ENCODE measurements around the gene PTH1R. TPM values are rescaled to one million over a fixed set of nuclear protein-coding genes. Genes with fewer than 3 reads are reported as not detected.

PTH1R gene
- total RNA-seq, 1 donor from 2014 or later, result 24.6 TPM

DNA sequence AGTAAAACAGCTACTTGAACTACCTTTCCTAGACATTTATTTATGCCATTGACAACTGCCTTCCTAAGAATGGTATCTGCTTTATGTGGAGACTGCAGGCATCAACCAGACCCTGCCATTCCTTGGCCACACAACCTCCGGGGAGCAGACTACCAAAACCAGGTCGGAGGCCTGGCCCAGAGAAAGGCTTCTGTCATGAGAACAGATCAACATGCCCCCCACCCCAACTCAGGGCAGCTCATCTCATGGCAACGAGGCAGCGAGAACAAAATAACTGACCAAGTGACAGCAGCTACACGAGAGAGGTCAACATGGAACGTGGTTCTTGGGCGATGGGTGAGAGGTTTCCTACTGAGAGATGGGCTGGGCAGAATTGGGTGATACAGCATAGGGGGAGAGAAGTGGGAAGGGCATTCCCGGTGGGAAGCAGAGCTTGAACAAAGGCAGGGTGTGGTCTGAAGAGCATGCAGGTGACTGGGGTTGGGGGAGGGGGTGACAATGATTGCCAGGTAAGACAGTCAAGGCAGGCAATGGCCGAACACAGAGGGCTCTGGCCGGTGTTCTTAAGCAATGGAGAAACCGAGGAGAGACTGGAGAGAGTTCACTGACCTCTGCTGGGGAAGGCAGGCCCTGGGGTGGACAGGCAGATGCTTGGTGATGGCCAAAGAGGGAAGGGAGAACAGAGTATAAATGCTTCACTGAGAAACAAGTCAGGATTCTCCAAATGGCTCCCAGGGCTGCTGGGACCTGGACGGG, 65.1 kb downstream of the PTH1R start:
- DNase-seq (ENCODE audit: low spot score), result no peak
- no peak for ATAC-seq

DNA sequence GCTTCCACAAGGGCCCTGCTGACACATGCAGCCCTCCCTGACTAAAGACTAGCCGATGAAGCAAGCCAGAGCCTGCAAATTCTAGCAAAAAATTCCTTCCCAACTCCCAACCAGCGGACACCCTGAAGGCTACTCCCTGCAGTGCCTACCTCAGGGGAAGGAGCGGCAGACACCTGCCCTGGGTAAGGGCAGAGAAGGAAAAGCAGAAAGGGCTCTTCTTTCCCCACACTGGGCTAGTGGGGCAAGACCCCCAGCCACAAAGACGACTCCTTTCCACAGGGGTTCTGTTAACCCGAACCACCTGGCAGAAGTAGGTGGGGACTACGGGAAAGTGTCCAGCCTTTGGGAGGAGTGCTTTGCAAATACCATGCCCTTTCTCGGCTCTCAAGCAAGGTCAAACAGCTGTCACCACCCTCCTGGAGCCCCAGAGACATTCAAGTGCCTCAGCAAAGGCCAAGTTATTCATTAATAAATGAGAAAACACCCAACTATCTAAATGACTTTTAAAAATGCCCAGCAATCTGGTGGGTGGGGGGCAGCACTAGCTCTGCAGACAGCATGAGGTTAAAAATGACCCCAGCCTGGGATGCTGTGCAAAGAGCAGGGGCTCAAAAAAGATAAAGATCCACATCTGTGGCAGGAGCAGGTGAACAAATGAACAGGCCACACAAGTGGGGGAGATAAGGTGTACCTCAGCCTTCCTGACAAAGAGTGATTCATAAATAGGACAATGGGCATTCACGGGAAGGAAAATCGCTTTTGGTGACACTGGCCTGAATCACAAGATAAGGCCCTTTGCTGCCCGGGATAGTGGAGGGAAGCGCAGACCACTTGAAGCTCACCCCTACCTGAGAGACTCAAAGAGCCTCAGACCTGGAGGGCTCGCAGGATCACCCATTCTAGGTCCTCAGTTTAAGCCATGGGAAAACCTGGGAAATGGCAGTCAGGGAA, 66.0 kb downstream of the PTH1R start:
- ATAC-seq (peak; percentile 49), DNase-seq (ENCODE audit: low spot score) (no peak)

DNA sequence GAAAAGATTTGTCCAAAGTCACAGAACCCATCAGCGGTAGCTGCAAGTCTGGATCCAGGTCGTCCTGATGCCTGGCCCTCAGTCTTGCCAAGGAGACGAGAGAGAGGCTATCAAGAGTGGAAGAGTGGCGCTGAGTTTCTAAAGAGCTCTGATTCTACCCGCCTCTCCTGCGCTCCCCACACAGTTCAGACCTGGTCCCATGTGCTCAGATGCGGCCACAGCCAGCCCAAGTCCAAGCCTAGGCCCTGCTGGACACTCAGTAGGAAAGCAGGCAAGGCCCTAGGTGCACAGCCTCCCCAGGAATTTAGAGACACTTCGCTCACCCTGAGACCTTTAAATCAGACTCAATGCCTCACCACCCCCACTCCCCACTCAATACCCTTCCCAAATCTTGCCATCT, 66.7 kb downstream of the PTH1R start:
- ATAC-seq (peak; percentile 6), DNase-seq (ENCODE audit: low spot score) (no peak)

DNA sequence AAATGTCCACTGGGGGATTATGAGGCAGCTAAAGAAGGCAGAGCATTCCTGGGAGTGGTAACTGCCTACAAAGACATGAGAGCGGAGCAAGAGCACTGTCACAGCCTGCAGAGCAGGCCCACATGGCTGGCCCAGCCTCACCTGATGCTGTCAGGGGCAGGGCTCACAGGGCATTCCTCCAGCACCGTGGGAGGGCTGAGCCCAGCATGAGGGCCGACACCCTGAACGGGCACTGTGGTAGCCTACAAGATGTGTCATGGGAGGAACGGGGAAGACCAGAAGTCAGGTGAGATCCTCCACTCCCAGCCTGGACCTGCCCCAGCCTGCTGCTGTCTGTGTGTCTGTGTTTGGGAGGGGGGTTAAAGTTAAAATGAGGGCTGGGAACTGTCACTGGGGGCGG, 68.9 kb downstream of the PTH1R start:
- no peak for DNase-seq (ENCODE audit: low spot score)
- no peak for ATAC-seq

DNA sequence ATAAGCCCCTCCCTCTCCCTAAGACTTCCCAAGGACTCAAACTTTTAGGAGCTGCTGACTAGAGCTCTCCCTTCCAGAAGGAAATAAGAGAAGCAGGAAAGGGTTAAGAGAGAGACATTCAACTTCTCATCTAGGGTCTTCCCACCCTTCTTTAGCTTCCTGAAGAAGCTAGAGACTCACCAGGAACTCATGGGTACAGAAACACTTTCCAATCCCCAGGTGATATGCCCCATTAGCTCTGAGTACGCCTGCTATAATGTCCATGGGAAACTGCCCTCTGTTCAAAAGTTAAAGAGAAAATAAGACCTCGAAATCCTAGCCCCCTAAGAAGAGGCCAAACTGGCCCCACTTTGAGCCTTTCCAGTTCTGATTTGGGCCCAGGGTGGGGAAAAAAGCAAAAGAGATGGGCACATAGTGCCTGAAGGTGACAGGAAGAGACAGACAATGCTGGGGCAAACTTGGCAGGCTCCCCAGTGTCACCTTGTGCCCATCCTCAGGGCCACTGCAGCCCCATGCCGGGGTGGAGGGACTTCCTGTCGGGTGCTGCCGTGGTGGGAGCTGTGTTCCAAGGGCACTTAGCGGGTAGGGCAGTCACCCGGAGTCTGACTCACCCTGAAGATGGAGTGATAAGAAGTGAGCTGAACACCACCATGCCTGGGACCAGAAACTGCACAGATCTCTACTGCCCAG, 69.5 kb downstream of the PTH1R start:
- ATAC-seq (no peak), DNase-seq (ENCODE audit: low spot score) (no peak)

DNA sequence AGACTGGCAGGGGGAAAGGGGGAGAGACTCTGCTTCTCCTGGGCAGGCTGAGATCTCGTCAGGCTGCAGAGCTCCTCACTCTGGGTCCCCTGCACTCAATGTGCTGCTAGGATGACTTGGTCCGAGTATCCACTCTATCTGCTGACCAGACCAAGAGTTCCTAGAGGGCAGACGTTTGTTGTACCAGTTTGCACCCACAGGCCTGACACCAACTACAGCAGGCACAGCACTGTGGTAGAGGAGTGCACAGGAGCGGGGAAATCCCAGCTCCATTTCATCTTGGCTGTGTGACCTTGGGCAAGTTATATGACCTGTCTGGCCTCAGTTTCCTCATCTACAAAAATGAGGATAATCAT, 70.0 kb downstream of the PTH1R start:
- no peak for ATAC-seq
- no peak for DNase-seq (ENCODE audit: low spot score)

DNA sequence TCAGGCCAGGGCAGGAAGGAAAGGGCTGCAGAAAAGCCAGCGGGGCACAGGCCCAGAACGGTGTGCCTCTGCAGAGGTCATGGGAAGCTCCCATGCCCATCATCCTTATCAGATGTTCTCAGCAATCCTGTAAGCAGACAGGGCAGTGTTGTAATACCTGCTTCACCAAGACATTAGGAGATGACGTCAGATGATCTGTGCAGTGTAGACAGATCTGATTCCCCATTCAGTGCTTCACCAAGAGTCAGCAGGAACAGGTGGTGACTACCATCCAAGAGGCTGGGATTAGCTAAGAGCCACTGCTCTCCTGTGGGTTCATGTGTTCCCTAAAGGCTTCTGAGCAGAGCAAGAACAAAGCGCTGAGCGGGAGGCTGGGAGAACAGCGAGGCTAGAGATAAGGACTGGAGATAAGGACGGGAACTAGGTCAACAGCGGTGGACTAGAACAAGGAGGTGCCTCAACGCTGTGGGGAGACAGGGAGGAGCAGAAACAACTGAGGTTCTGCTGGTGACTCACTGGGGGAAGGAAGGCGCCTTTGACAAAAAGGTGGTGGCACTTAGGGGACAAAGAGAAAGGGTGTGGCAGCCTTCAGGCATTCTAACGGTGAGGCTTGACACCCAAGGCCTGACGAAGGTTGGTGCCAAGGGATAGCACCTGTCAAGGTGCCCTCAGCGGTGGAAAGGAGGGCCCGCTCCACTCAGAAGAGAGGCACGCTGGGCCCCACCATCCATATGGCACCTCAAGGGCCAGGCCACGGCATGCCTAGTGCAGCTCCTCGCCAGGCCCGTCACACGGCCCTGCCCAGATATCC, 70.7 kb downstream of the PTH1R start:
- DNase-seq (ENCODE audit: low spot score), result peak; percentile 64
- peak; percentile 65 for ATAC-seq

DNA sequence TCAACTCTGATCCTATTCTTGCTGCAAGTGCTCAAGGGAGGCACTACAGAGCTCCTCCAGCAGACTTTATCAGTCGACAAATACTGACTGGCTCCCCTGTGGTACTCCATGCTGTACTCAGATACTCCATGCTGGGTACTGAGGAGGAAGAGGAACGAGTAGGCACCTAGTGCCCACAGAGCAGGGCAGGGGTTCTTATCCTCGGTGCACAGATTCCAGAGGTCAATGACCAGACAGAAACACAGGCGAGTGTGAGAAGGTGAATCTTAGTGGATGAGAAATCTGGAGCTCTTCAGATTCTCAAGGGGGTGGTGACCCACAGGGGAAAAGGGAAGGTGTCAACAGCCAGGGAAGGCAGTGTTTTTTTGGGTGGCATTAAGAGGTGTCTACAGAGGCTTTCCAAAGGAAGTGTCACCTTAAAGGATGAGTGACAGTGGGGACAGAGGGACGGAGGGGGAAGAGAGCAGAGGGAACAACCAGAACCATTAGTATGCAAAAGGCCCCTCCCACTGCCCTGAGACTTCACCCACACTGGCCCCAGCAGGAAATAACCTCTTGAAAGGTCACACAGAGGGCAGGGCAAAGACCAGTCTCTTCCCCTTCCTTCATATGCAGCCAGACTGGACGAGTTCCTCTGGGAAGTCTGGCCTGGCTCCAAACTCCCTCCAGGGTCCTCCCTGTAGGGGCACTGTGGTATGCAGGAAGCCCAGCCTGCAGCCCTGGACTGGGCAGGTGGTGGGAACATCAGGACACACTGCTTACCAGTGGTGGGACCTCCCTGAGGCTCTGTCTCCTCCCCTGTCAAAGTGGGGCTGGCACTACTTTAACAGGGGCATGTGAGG, 71.5 kb downstream of the PTH1R start:
- ATAC-seq (peak; percentile 51), DNase-seq (ENCODE audit: low spot score) (peak; percentile 67)

DNA sequence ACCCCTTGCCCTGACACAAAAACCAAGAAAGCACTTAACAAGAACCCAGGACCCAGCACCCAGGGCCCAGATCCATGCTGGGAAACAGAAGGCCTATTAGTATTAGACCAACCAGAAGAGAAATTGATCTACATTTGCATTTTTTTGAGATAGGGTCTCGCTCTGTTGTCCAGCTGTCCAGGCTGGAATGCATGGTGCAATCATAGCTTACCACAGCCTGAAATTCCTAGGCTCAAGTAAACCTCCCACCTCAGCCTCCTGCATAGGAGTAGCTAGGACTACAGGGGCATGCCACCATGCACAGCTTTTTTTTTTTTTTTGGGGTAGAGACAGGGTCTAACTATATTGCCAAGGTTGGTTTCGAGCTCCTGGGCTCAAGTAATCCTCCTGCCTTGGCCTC, 72.7 kb downstream of the PTH1R start:
- ATAC-seq, result no peak

DNA sequence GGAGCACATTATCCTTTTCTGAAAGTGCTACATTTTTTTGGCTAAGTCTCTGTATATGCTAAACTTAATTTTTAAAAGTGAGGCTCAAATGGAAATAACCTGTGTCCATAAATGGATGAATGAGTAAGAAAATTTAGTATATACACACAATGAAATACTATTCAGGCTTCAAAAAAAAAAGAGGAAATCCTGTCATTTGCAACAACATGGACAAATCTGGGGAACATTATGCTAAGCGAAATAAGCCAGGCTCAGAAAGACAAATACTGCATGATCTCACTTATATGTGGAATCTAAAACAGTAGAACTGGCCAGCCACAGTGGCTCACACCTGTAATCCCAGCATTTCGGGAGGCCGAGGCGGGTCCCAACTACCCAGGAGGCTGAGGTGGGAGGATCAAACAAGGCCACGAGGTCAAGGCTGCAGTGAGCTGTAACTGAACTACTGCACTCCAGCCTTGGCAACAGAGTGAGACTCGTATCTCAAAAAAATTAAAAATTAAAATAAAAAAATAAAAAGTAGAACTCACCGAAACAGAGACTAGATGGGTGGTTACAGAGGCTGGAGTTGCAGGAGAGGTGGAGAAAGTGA, 73.2 kb downstream of the PTH1R start:
- no peak for ATAC-seq
- no peak for DNase-seq (ENCODE audit: low spot score)

More for the DNA sequence above, 72.7 kb downstream of the PTH1R start:
- DNase-seq (ENCODE audit: low spot score), result no peak

DNA sequence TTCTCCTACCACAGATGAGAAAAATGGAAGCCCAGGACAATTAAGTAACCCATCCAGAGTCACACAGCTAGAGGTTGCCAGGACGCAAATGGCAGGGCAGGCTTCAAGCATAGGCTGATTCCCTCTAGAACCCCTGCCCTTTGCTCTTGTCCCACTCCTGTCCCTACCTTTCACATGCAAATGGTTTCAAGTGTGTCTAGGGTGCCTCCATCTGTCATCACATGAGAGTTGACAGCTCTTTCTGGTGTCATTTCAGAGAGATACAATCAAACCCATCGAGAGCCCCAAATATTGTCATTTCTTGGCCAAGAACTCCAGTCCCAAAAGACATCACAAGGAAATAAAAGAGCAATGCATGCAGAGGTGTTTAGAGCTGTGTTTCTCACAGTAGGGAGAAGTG, 75.3 kb downstream of the PTH1R start:
- ATAC-seq, result no peak
- DNase-seq (ENCODE audit: low spot score), result no peak

Other genes starting within 250 kb of the PTH1R start
- 24.2 TPM for gene ALS2CL, start 184.0 kb upstream of the PTH1R start, total RNA-seq
- 0.33 TPM for gene TMIE, start 176.3 kb upstream of the PTH1R start, total RNA-seq
- 0.13 TPM for gene PRSS50, start 159.9 kb upstream of the PTH1R start, total RNA-seq
- gene MYL3, start 14.3 kb upstream of the PTH1R start, total RNA-seq, result 1.4 TPM
- 19.3 TPM for gene CCDC12, start 99.0 kb downstream of the PTH1R start, total RNA-seq
- gene NBEAL2, start 101.9 kb downstream of the PTH1R start, total RNA-seq, result 12.2 TPM